ENCODE data around the gene BUD13.
A peak's percentile ranks its signal among the peaks of the same experiment; 100 is the strongest.
"Not testable (repeated sequence)": the region's sequence is repeated elsewhere in the genome, so short reads cannot be mapped to it uniquely, and the experiment has no call there.

The BUD13 gene

DNA sequence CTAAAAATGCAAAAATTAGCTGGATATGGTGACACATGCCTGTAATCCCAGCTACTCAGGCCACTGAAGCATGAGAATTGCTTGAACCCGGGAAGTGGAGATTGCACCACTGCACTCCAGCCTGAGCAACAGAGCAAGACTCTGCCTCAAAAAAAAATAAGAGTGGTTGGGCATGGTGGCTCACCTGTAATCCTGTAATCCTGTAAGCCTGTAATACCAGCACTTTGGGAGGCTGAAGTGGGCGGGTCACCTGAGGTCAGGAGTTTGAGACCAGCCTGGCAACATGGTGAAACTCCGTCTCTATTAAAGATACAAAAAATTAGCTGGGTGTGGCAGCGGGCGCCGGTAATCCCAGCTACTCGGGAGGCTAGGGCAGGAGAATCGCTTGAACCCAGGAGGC is 16.7 kb downstream of the BUD13 start:
- DNase-seq, result not testable (repeated sequence)

DNA sequence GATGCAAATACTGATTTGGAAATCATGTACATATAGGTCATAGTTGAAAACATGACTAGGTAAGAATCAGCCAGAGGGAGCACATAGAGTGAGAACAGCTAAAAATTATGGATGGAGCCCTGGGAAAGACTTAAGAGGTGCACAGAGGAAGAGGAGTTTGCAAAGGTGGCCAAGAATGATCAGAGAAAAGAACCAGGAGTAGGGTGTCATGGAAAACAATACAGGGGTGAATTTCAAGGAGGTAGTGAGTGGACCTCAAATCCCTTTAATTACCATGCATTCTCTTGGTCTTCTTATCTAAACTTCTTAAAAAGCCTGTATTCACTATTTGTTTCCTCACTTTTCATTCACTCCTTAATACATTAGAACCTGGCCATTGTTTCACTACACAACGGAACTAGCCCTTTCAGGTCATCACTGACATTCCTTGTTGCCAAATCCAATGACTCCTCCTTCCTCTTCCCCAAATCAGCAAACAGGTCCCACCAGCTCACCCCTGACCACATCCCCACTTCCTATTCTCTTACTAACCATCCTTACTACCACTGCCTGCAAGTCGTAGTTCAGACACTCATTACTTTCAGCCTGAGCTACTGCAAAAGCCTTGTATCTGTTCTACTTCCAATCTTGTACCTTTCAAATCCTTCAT is 22.6 kb downstream of the BUD13 start:
- no peak for DNase-seq

DNA sequence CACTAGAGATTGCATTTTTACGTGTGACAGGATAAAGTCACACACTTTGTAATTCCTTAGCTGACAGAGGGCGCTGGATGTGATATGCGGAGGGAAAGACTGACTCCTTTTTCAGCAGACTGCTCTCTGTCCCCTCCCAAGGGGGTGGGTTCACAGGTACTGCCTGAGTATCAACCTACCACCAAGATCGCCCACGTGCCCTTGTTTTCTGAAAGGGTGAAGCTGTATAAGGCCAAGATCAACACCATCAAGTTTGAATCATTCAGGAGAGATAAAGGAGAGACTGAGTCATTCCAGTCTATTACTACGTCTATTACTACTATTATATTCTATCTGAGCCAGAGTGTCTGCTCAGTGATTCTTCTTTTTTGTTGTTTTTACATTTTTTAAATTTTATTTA is 30.7 kb downstream of the BUD13 start:
- no peak for DNase-seq

DNA sequence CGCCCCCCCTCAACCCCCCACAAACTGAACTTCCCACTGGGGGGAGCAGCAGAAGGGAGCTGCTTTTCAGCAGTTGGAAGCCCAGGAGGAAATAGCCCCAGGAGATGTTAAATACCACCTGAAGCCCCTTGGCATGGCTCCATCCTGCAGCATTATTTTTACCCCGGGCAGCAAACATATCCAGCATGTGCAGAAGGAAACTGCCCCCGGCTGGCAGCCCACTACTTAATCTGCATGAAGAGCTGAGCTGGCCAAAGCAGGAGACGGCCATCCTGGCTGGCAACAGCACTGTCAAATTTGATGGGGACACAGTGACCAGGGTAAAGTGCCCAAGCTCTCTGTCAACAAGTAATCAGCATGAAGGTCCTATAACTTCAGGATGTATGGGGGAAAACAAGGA is 32.0 kb downstream of the BUD13 start:
- DNase-seq, result no peak

DNA sequence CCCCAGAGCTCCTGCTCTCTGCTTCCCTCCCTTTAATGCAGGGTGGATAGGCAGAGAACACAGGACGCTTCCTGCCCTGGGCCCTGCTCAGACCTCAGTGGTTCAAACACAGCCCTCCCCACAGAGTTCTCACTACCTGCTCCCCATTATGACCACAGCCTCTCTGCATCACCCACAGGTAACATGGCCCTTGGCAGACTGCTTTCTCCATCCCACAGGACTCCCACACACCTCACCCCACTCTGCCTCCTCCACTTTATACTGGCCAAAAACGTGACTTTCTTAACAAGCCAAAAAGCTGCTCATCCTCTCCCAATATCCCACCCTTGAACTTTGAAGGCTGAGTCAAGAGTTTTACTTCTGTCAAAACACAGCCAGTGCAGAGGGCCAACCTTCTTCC is 33.8 kb downstream of the BUD13 start:
- DNase-seq, result no peak

DNA sequence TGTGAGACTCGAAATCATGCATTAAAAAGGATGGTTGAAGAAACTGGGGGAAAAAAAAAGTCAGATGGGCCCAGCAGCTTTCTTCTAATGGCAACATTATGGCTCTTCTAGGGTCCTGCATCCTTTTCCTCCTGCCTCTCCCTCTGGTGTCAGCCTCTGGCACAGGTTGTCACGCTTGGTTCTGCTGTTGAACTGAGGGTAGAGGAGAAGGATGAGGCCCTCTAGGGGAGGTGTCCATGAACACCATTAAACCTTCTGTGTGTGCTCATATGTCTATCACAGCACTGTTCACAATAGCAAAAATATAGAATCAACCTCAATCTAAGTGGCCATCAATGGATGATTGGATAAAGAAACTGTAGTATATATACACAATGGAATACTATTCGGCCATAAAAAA is 36.0 kb downstream of the BUD13 start:
- peak; percentile 23 for DNase-seq

DNA sequence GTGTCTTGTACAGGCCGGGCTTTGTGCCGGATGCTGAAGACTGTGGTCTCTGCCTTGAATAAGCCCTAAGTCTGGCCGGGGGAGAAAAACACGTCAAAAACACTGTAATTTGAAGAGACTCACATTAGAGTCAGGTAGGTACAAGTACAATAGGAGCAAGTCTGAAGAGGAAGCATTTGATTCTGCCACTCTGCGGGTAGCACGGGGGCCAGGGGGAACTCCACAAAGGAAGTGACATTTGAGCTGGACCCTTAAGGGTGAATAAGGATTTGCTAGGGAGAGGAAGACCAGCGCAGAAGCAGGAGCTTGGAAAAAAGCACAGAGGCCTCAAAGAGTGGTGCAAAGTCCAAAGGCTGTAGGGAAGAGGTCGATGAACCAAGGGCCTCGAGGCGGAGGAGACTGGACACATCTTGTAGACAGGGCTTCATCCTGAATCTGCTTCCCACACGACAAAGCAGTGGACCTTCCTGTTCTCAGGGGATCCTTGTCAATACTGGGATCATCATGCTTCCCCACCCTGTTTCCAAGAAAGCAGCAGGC is 38.7 kb downstream of the BUD13 start:
- DNase-seq, result no peak

DNA sequence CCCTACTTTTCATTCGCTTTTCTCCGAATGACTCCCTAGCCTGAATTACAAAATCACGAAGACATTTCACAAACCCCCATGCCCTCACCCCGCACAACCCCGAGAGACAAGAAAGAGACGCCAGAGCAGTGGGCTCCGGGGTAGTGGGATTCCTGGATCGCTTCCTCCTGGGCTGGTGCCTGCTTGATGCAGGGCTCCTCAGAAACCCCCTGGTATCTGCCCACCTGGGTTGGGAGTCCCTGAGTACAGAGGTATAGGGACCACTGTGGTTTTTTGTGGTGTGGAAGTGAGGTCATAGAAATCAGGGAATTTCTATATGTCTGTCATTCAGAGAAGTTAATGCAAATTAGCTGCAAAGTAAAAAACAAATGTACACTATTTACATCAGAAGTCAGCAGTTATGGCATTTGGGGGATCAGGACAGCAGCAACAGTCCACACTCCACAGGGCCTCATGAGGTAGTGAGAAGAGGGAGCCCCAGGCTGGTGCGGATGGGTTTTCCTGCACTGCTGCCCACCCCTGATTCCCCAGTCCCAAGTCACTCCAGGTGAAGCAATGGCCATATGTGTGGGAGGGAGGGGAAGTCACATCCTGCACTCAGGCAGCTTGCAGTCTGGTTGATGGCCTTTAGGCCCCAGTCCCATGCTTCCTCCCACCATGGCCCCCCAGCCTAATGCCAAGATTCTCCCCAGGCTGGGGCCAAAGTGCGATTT is 39.6 kb downstream of the BUD13 start:
- no peak for DNase-seq

DNA sequence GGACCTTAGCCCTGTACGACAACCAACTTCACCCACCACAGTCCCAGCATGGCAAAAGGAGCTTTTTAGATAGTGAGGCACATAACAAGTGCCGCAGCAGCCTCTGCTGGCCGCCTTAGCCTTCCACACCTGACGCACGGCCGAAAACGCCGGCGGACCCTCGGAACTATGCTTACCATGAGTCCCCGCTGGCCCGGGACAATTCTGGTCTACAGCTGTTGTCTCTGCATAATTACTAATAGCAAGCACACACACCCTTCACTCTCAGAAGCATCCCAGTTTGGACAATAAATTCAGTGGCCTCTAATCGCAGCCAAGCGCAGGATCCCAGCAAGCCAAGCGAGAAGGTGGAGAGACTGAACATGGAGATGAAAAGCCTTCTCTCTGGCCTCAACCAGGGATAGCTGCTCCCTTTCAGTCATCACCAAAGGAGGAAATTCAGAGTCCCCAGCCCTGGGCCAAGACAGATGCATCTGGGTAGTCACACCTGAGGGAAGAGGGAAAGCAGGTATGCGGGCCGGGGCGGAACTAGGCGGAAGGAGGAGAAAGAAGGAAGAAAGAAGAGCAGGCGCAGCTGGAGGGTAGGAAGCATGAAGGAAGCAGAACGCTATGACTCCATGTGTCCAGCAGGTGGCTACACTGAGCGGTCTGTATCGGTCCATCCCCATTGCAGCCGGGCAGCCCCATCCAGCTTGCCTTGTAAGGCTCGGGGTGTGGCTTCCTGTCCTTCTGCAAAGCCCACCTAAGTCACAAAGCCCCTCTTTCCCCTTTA is 40.3 kb downstream of the BUD13 start:
- DNase-seq, result peak; percentile 68

DNA sequence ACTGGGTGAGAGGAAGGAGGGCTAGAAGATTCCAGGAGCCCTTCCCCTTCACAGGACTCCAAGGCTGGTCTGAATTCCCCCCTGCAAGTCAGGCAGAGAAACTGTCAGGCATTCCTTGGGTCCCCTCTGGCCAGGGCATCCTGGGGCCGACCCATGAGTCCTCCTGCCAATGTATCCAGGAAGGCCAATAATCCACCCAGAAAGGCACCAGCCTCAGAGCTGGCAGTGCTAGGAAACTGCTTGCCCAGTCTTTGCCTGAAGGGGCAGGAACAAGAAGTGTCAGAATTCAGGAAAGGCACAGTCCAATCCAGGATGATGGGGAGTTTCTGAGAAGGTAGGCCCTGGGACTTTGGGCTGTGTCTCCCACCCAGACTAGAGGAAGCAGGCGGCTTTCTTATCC is 41.0 kb downstream of the BUD13 start:
- no peak for DNase-seq

DNA sequence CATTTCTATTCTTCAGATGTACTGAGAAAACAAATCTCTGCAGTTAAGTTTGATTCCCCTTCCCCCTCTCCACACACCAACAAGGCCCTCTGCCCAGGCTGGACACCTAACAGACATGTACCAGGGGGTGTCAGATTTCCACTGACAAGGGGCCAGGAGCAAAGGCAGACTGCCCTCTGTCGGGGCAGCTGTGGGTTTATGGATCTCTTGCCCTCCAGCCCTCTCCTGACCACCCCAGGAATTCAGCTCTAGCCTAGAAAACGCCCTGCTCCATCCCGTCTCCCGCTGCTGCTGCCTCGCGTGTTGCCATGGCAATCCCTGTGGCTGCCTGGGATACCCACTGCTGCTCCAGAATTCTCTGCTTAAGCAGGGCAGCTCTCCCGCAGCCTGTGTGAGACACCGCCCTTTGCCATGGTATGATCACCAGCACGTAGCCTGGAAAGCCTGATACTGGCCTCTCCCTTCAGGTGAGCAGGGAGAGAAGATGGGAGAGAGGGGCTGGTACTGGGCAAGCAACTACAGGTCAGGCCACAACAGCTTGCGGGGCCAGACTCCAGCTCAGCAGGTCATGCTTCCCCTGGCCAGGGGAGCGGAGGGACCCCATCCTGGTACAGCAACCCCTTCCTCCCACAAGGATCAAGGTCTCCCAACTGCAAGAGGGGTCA is 41.6 kb downstream of the BUD13 start:
- DNase-seq, result peak; percentile 74

DNA sequence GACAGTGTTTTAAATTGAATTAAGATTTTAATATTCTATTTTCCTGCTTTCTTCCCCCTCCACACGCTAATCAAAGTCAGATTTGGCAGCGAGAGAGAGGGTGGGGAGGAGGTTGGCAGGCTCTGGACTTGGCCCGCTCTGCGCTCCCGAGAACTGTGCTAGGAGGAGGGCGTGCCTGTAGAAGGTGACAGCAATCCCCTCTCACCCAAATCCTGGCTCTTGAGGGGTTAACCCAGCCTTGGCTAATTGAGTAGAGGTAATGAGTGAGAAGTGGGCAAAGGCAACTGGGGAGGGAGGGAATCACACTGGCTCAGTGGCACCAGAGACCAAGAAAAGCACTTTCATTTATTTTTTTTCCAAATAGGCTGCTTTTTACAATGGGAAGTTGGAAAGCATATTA is 42.2 kb downstream of the BUD13 start:
- peak; percentile 8 for DNase-seq

DNA sequence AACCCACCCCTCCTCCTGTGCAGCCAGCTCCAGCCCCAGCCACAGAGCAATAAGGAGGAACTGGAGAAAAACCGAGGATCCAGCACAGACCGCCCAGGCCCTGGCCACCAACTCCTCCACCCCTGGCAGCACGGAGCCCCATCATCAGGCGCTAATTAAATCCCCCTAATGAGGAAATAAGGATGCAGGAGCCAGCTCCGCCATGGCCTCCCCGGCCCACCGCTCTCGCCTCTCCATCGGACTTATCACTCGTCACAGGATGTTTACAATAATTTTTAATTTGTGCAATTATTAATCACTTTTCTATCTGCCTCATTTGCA is 42.6 kb downstream of the BUD13 start:
- DNase-seq, result no peak

DNA sequence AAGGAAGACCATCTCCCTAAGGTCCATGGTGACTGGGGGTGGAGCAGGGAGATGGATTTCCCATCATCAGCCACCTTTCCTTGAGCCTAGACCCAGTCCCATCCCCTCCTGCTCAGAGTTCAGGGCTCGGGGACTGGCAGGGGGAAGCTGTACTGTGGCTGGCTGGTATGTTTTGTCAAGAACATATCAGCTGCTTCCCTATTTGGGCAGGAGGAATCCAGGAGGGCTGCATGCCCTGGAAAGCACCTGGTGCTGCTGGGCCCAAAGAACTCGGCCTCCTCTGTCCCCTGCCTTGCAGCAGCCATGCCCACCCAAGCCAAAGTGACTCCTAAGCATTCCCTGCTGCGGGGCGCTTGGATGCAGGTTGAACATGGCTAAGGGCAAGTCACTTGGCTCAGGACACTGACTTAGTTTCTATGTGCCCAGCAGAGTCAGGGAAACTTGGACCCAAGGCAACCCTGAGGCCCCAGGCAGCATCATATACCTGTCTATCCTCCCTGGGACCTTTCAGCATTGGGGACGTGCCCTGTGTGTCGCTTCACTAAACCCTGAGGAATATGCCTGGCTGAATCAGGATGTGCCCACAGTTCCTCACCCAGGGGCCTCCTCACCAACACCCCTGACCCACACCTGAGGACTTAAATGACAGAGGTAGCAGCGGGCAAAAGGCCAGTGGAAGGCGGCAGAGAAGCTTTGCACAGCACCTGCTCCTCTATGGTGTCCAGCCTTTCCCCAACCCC is 43.1 kb downstream of the BUD13 start:
- no peak for DNase-seq

DNA sequence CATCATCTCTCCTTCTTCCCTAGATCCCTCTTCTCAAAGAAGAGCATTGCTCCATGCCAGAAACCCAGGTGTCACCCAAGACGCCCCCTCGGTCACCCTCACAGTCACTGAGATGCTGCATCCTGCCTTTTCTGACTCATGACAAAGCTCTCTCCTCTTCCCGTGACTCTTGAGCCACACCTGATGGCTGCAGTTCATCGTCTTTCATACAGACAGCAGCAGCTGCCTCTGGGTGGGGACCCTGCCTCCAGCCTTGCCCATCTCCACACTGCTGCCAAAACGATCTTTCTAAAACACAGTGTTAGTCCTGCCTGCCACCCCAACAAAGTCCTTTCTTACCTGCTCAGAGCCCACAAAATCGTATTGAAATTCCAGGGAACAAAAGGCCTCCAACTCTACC is 44.8 kb downstream of the BUD13 start:
- DNase-seq, result no peak

DNA sequence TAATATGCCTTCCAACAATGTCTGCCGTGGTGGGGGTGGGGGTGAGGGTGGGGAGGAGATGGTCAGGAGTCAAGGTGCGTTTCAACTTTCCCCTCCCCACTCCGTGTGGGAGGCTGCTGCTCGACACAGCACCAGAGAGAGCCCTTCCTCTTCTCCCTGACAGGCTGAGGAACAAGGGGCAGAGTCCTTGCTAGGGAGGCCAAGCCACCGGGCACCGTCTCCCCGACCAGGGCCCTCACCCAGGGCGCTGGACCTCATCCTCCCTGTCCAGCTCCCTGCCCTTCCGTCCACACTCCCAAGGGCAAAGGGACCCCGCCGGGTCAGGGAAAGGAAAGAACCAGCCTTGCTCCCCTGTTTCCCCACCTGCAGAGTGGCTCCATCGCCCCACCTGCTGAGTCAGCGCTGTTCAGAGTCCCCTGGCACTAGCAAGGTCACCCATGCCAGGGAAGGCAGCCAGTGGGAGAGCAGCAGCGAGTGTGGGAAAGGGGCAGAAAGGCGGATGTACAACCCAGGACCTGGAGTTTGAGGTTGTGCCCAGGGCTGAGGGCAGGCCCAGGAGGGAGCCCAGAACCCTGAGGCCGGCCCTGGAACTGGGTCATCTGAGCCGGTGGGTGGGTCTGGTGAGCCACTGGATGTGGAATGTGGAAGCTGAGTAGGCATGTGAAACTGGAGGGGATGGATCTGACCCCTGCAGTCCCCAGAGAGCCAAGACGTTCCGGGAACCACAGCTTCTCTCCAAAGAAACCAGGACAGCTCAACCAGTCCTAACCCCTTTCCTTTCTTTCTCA is 47.2 kb downstream of the BUD13 start:
- peak; percentile 84 for DNase-seq

DNA sequence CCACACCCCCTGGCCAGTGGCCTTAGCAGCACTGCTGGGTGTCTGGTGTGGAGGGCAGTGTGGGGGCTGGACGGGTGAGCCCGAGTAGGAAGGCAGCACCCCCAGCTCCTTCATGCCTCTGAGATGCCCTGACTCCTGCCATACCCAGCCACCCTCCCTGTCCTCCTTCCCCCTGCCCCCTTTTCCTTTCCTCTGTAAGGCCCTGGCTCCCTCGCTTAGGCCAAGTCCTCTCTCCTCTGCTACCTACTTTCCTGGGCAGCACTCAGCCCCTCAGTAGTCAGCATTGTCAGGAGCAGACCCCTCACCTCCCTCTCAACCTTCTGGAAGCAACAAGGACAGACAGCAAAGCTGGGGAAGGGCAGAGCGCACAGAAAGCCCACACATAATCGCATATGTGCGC is 48.0 kb downstream of the BUD13 start:
- DNase-seq, result no peak

DNA sequence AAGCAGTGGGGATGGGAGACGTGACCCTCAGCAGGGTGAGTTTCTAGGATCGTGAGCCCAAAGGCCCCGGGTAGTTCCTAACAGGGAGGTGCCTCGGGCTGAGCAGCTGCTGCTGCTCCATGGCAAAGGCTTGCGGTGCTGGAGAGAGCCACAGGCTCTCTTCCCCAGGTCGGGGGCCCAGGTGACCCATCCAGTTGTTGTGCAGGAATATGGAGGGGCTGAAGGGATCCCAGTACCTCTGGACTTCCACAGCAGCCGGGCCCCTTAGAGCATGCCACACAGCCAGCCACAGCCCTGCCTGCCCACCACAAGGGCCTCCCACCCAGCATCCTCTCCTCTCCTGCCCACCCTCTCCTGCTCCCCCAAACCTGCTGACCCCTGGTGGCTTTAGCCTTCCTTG is 49.3 kb downstream of the BUD13 start:
- DNase-seq, result no peak

DNA sequence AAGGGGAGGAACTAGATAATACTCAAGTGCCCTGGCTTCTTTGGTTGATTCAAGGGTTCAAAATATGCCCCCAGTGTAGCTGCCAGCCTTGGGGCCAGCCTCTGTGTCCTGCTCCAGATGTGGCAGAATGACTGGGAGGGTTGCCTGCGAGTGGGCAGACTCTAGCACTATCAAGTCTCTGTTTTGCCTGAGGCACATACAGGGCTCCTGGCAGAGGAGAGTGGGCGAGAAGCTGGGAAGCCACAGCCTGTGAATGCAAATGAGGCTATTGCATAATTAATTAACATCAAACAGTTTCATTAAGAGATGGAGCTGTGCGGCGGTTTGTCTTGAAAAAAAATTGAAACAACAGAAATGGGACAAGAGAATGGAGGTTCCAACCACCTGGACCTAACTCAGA is 50.8 kb downstream of the BUD13 start:
- DNase-seq, result no peak

DNA sequence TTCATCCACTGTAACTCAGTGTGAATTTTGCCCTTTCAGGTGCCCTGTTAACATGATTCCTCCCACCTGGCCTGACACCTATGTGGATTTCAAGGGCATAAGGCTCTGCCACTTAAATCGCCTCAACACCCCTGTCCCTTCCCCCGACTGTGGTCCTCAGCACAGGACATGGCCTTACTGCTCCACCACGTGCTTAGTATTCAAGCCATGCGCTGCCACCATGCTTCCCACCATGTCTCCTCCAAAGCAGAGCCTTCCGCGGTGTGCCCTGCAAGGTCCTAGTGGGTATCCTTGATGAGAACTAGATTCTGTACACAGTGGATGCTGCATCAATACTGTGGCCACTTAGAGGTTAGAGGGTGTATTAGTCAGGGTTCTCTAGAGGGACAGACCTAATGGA is 51.9 kb downstream of the BUD13 start:
- no peak for DNase-seq

DNA sequence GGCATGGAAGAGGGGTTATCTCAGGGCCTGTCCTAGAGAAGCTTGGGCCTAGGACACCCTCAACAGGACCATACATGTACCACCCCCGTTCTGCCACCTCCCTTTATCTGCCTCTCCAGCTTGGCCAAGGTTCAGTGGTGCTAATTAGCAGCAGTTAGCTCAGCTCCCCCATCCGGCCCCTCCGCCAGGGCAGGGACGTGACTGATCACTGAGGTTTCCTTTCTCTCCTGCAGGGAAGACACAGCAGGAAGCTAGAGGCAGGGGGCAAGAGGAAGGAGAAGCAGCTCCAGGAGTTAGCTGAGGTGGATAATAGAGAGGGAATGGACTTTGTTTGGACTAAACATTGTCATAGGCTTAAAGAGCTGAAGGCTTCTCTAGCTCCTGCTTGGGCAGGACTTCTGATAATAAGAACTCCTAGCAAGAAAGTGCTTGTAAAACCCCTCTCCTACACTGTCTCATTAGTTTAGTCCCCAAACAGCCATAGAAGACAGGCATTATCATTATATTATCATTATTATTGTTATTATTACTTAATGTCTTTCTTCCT is 53.8 kb downstream of the BUD13 start:
- DNase-seq, result no peak

Measured in fibroblast of skin of scalp (primary cell).